Activated CD4-positive, alpha-beta memory T cell treated with anti-CD3 and anti-CD28 coated beads for 36 hours (primary cell): ENCODE results near the gene RWDD2A. TPM values are rescaled to one million over a fixed set of nuclear protein-coding genes. Genes with fewer than 3 reads are reported as not detected.

ENCODE experiments used
- CTCF ChIA-PET: fragments of 350-600 bp; sonication (Branson Sonifier 250); formaldehyde crosslinking; loops from one replicate; lab custom pipeline; 2021; ENCODE audit warnings: antibody characterized with exemption, inconsistent platforms; lab: Charles Lee
- POLR2A ChIA-PET: fragments of 350-600 bp; sonication (Branson Sonifier 250); formaldehyde crosslinking; loops from one replicate; lab custom pipeline; 2021; ENCODE audit warnings: antibody characterized with exemption; lab: Charles Lee
- DNase-seq: peaks from one replicate; pipeline ENCODE4 v3.0.0-alpha.2; 2020
- H3K27ac Mint-ChIP-seq: one replicate; pipeline ENCODE4 v1.8.0; 2021; ENCODE audit warnings: mixed read lengths
- H3K27me3 Mint-ChIP-seq: one replicate; pipeline ENCODE4 v1.8.0; 2021; ENCODE audit warnings: mixed read lengths
- H3K36me3 Mint-ChIP-seq: one replicate; pipeline ENCODE4 v1.8.0; 2021; ENCODE audit warnings: mixed read lengths
- H3K4me1 Mint-ChIP-seq: one replicate; pipeline ENCODE4 v1.8.0; 2021; ENCODE audit warnings: low read depth, mixed read lengths
- H3K4me3 Mint-ChIP-seq: one replicate; pipeline ENCODE4 v1.8.0; 2021; ENCODE audit warnings: mild to moderate bottlenecking, mixed read lengths
- H3K9me3 Mint-ChIP-seq: one replicate; pipeline ENCODE4 v1.8.0; 2021; ENCODE audit warnings: mixed read lengths
- intact Hi-C: fragments of 100-400 bp; cut with micrococcal nuclease; formaldehyde crosslinking; loops from one replicate; pipeline ENCODE4 v1.15.1; 2023
- total RNA-seq, 2 experiments: library from RNA; stranded (reverse); gene quantifications; one replicate each; pipeline ENCODE4 v1.2.3, GENCODE V29; 2021

The RWDD2A gene
- total RNA-seq, 2 experiments from 2014 or later: 2.6 TPM

DNA sequence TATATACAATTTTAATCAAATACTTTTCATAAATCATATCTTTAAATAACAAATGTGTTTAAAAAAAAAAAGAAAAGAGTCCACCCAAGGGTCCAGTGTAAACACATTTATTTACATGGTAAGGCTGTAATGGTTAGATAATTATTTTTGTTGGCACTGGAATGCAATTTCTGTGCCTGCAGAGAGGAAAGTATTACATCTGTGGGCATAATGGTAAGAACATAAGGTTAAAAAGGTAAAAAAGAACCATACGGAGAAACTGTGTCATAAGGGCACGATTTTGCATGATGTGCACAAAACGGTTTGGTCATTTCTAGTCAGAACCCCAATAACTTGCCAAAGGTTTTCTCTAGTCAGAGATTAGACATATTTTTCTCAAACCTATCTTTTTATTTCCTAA lies 54.3 kb downstream of the RWDD2A start:
- no peak for DNase-seq
- POLR2A ChIA-PET: no interaction called here
- Mint-ChIP-seq H3K4me1 (no peaks in the 10 kb centered on the region), H3K27ac (no peak overlapping the region), H3K4me3 (no peak overlapping the region), H3K9me3 (no peaks in the 10 kb centered on the region), H3K27me3 (peaks cover 8% of the 10 kb centered on the region), H3K36me3 (no peaks in the 10 kb centered on the region)
- CTCF ChIA-PET: no interaction called here
- intact Hi-C loops: no loop called here

Other genes starting within 250 kb of the RWDD2A start
- gene UBE3D, start 127.5 kb upstream of the RWDD2A start, total RNA-seq: 1 to 10 TPM; 5.2 to 6.3 TPM
- gene DOP1A, start 125.7 kb upstream of the RWDD2A start, total RNA-seq: 1 to 10 TPM; 5.9 to 8.8 TPM
- 10 to 100 TPM; 20.7 to 24.6 TPM for gene PGM3, start 92 bp upstream of the RWDD2A start, total RNA-seq
- gene ME1, start 237.7 kb downstream of the RWDD2A start, total RNA-seq: under 1 TPM; 0.24 to 0.36 TPM